Naive thymus-derived CD8-positive, alpha-beta T cell (primary cell): Measurements from ENCODE around the gene KLRC4. TPM values are rescaled to one million over a fixed set of nuclear protein-coding genes. Genes with fewer than 3 reads are reported as not detected.
A peak's percentile ranks its signal among the peaks of the same experiment; 100 is the strongest.
"Not testable (repeated sequence)": the region's sequence is repeated elsewhere in the genome, so short reads cannot be mapped to it uniquely, and the experiment has no call there.

Source experiments
- ATAC-seq, 2 donors: fragments of 150-1000 bp; cut with Tn5 transposase in 1 of 2; sonication (Bioruptor Pico), chemical (Tn5 transposase) in 1 of 2; 1 replicate in 1 of 2; 2 replicates in 1 of 2; pipeline ENCODE4 v1.10.0; 2021; ENCODE audit warnings: mild to moderate bottlenecking in 2 of 2, moderate library complexity in 2 of 2
- POLR2A ChIA-PET: fragments of 350-600 bp; sonication (Branson Sonifier 250); formaldehyde crosslinking; loops from one replicate; lab custom pipeline; 2021; ENCODE audit warnings: antibody characterized with exemption; lab: Charles Lee
- DNase-seq, 10 donors: peaks; one replicate each; pipeline versions ENCODE4 v3.0.0 to v3.0.0-alpha.2; 2020 to 2022
- H3K27ac Mint-ChIP-seq, 10 donors: one replicate each; pipeline ENCODE4 v1.8.0; 2020 to 2022; ENCODE audit warnings: mild to moderate bottlenecking in 10 of 10, mixed read lengths in 10 of 10, moderate library complexity in 4 of 10, inconsistent platforms in 1 of 10
- H3K27me3 Mint-ChIP-seq, 5 donors: one replicate each; pipeline ENCODE4 v1.8.0; 2021 to 2022; ENCODE audit warnings: mixed read lengths in 5 of 5
- H3K36me3 Mint-ChIP-seq, 3 donors: one replicate each; pipeline ENCODE4 v1.8.0; 2020 to 2022; ENCODE audit warnings: mixed read lengths in 3 of 3, mild to moderate bottlenecking in 2 of 3, inconsistent platforms in 1 of 3
- H3K4me1 Mint-ChIP-seq, 4 donors: one replicate each; pipeline ENCODE4 v1.8.0; 2021 to 2022; ENCODE audit warnings: mixed read lengths in 4 of 4
- H3K4me3 Mint-ChIP-seq, 10 donors: one replicate each; pipeline ENCODE4 v1.8.0; 2020 to 2022; ENCODE audit warnings: mild to moderate bottlenecking in 10 of 10, mixed read lengths in 10 of 10, moderate library complexity in 6 of 10, inconsistent platforms in 1 of 10
- H3K9me3 Mint-ChIP-seq, 9 donors: one replicate each; pipeline ENCODE4 v1.8.0; 2020 to 2022; ENCODE audit warnings: mixed read lengths in 9 of 9, mild to moderate bottlenecking in 3 of 9, inconsistent platforms in 1 of 9, moderate library complexity in 1 of 9
- polyA plus RNA-seq, 3 donors: library from polyadenylated mRNA; unstranded; fragments of 300-500 nt; fragmentation: Illumina TruSeq; gene quantifications; one replicate each; pipeline ENCODE4 v1.2.3, GENCODE V29; 2021
- total RNA-seq, 8 experiments: library from RNA in 2 of 8; stranded (reverse) in 2 of 8; gene quantifications; one replicate each; pipeline ENCODE4 v1.2.3 and lab custom pipeline; 2021 to 2026

The KLRC4 gene
- total and polyA plus RNA-seq, 5 experiments from 2014 or later: 1.3 to 57.6 (median 31.8) TPM

DNA sequence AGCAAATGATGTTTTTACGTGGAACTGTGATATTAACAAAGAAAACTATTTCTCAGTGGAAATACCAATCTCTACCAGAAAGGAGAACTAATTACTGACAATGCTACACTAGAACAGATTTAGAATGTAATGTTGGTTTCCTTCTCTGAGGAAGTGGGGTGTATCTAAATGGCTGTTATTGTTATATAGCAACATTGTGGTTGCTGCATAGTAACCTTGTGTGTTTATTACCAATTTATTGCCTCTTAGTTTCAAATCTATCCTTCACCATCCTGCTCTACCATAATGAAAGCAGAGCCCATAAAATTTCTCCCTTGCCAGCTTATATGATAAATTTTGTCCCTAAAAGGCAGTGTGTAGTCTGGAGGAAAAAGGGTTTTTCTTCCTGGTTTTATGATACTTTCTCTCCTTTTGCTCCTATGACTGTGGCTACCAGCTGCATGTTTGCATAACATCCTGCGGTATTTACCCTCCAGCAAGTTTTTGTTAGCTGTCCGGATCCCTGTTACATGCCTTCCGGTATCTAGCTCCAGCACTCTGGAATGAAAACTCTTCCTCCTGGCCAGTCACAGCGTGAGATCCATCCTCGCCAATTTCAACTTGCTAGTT, 14.1 kb downstream of the KLRC4 start:
- POLR2A ChIA-PET: interaction anchor here (0.6 to 5.2 kb wide), 15 partner anchors 8 to 166 kb away, joined by 3 to 35 read pairs (median 4); partner anchors contain the start of gene KLRC4
- H3K4me1 Mint-ChIP-seq: peaks cover 35 to 78% (median 70%) of the 10 kb centered on the region in 4 donors
- ATAC-seq (peak; percentile 71 to 80), DNase-seq (peak in 6 of 10 donors; percentile 43 to 87 (median 69))
- H3K27ac Mint-ChIP-seq: peak overlapping the region; percentile 97 to 100 (median 99)
- peaks cover 4 to 18% (median 13%) of the 10 kb centered on the region in 3 donors for H3K36me3 Mint-ChIP-seq
- H3K9me3 Mint-ChIP-seq: peaks cover 0 to 5% (median 0%) of the 10 kb centered on the region in 9 donors
- H3K27me3 Mint-ChIP-seq: no peaks in the 10 kb centered on the region
- peak overlapping the region; percentile 63 to 91 (median 83) for H3K4me3 Mint-ChIP-seq

- H3K27me3 Mint-ChIP-seq, H3K9me3 Mint-ChIP-seq: not testable (repeated sequence)
- Mint-ChIP-seq H3K27ac (peak overlapping the region; percentile 97 to 100 (median 99)), H3K4me3 (peak overlapping the region; percentile 63 to 91 (median 83)), H3K4me1 (peaks cover 33 to 80% (median 68%) of the 10 kb centered on the region in 4 donors), H3K36me3 (peaks cover 2 to 12% (median 7%) of the 10 kb centered on the region in 3 donors)
- DNase-seq (peak in 9 of 10 donors; percentile 32 to 89 (median 79)), ATAC-seq (peak; percentile 45 to 61)
- POLR2A ChIA-PET: interaction anchor here (0.8 to 5.2 kb wide), 12 partner anchors 8 to 164 kb away, joined by 3 to 35 read pairs (median 7); partner anchors contain the start of gene KLRC4
Measured at GRCh38 chr12:10394531-10395152, 14.9 kb downstream of the KLRC4 start.

GRCh38 chr12:10393291-10393690, 16.3 kb downstream of the KLRC4 start:
- no peak for DNase-seq
- POLR2A ChIA-PET: interaction anchor here (1.2 to 5.2 kb wide), 11 partner anchors 8 to 168 kb away, joined by 3 to 35 read pairs (median 9); no protein-coding TSS in a partner anchor
- ATAC-seq: no peak
- Mint-ChIP-seq H3K9me3 (no peaks in the 10 kb centered on the region), H3K4me1 (peaks cover 30 to 70% (median 62%) of the 10 kb centered on the region in 4 donors), H3K27ac (peak overlapping the region; percentile 97 to 100 (median 99)), H3K36me3 (peaks cover 11 to 16% (median 14%) of the 10 kb centered on the region in 3 donors), H3K4me3 (peak overlapping the region in 9 of 10 donors; percentile 5 to 91 (median 62)), H3K27me3 (no peaks in the 10 kb centered on the region)

GRCh38 chr12:10392394-10392930, 17.1 kb downstream of the KLRC4 start:
- H3K27me3 Mint-ChIP-seq: no peaks in the 10 kb centered on the region
- H3K36me3 Mint-ChIP-seq: peaks cover 12 to 18% (median 14%) of the 10 kb centered on the region in 3 donors
- H3K27ac Mint-ChIP-seq: peak overlapping the region; percentile 94 to 100 (median 99)
- ATAC-seq: no peak
- H3K9me3 Mint-ChIP-seq: no peaks in the 10 kb centered on the region
- POLR2A ChIA-PET: interaction anchor here (0.7 to 4.1 kb wide), 14 partner anchors 9 to 169 kb away, joined by 3 to 32 read pairs (median 9); partner anchors contain the start of gene KLRC4
- H3K4me1 Mint-ChIP-seq: peaks cover 24 to 62% (median 55%) of the 10 kb centered on the region in 4 donors
- peak in 5 of 10 donors; percentile 42 to 65 (median 53) for DNase-seq
- peak overlapping the region; percentile 55 to 86 (median 82) for H3K4me3 Mint-ChIP-seq

GRCh38 chr12:10390991-10391390, 18.6 kb downstream of the KLRC4 start:
- H3K9me3 Mint-ChIP-seq, H3K27me3 Mint-ChIP-seq, ATAC-seq, DNase-seq: not testable (repeated sequence)
- POLR2A ChIA-PET: interaction anchor here (0.7 to 4.1 kb wide), 9 partner anchors 9 to 168 kb away, joined by 5 to 32 read pairs (median 8); partner anchors contain the start of gene KLRC4
- Mint-ChIP-seq H3K4me3 (peak overlapping the region in 8 of 10 donors; percentile 5 to 77 (median 52)), H3K36me3 (peaks cover 20 to 28% (median 26%) of the 10 kb centered on the region in 3 donors), H3K27ac (peak overlapping the region; percentile 82 to 100 (median 90)), H3K4me1 (peaks cover 24 to 57% (median 48%) of the 10 kb centered on the region in 4 donors)

- Mint-ChIP-seq H3K27me3 (no peaks in the 10 kb centered on the region), H3K9me3 (no peaks in the 10 kb centered on the region), H3K4me1 (peaks cover 19 to 49% (median 42%) of the 10 kb centered on the region in 4 donors), H3K36me3 (peaks cover 29 to 38% (median 36%) of the 10 kb centered on the region in 3 donors), H3K27ac (peak within 1 kb of the TSS; percentile 90 to 100 (median 96)), H3K4me3 (peak within 1 kb of the TSS; percentile 87 to 96 (median 92))
- DNase-seq (no peak), ATAC-seq (peak in 1 of 2 donors; percentile 4)
- POLR2A ChIA-PET: interaction anchor here (2.5 to 5.9 kb wide), 7 partner anchors 7 to 170 kb away, joined by 13 to 57 read pairs (median 32); no protein-coding TSS in a partner anchor
Measured at GRCh38 chr12:10389904-10390303, 19.7 kb downstream of the KLRC4 start, which contains the start of gene KLRK1. KLRK1 (minus strand) TSS chr12:10390041; CDS start chr12:10388810, 1,231 bp downstream.

- H3K27ac Mint-ChIP-seq: peak overlapping the region; percentile 90 to 98 (median 96)
- H3K4me1 Mint-ChIP-seq: peaks cover 18 to 47% (median 33%) of the 10 kb centered on the region in 4 donors
- ATAC-seq (peak; percentile 26 to 40), DNase-seq (peak in 6 of 10 donors; percentile 26 to 65 (median 58))
- H3K36me3 Mint-ChIP-seq: peaks cover 40 to 48% (median 47%) of the 10 kb centered on the region in 3 donors
- H3K9me3 Mint-ChIP-seq: no peaks in the 10 kb centered on the region
- H3K27me3 Mint-ChIP-seq: no peaks in the 10 kb centered on the region
- peak overlapping the region; percentile 87 to 96 (median 92) for H3K4me3 Mint-ChIP-seq
- POLR2A ChIA-PET: interaction anchor here (0.6 to 5.9 kb wide), 13 partner anchors 9 to 171 kb away, joined by 3 to 57 read pairs (median 5); partner anchors contain the start of gene KLRC4
Measured at GRCh38 chr12:10388624-10389413, 20.7 kb downstream of the KLRC4 start.

DNA sequence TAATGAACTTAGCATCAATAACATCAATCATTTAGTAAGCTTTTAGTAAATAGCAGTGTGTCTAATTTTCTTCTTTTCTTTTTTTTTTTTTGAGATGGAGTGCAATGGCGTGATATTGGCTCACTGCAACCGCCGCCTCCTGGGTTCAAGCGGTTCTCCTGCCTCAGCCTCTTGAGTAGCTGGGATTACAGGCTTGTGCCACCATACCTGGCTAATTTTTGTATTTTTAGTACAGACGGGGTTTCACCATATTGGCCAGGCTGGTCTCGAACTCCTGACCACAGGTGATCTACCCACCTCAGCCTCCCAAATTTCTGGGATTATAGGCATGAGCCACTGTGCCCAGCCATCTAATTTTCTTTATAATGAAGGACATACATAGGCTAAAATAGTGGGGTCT, 22.1 kb downstream of the KLRC4 start:
- POLR2A ChIA-PET: interaction anchor here (0.7 to 5.9 kb wide), 13 partner anchors 8 to 172 kb away, joined by 3 to 57 read pairs (median 12); partner anchors contain the start of gene KLRC4
- not testable (repeated sequence) for H3K27me3 Mint-ChIP-seq, DNase-seq, ATAC-seq, H3K9me3 Mint-ChIP-seq
- Mint-ChIP-seq H3K4me1 (peaks cover 17 to 50% (median 29%) of the 10 kb centered on the region in 4 donors), H3K4me3 (peak overlapping the region; percentile 88 to 96 (median 92)), H3K27ac (peak overlapping the region; percentile 89 to 98 (median 96)), H3K36me3 (peaks cover 48 to 59% (median 51%) of the 10 kb centered on the region in 3 donors)

- H3K27me3 Mint-ChIP-seq: no peaks in the 10 kb centered on the region
- DNase-seq: no peak
- POLR2A ChIA-PET: interaction anchor here (0.7 to 5.9 kb wide), 11 partner anchors 8 to 173 kb away, joined by 3 to 57 read pairs (median 12); no protein-coding TSS in a partner anchor
- no peak for ATAC-seq
- no peaks in the 10 kb centered on the region for H3K9me3 Mint-ChIP-seq
- H3K4me3 Mint-ChIP-seq: peak overlapping the region; percentile 88 to 96 (median 92)
- H3K4me1 Mint-ChIP-seq: peaks cover 20 to 49% (median 28%) of the 10 kb centered on the region in 4 donors
- peaks cover 54 to 64% (median 57%) of the 10 kb centered on the region in 3 donors for H3K36me3 Mint-ChIP-seq
- H3K27ac Mint-ChIP-seq: peak overlapping the region; percentile 88 to 98 (median 96)
Measured at GRCh38 chr12:10386857-10387256, 22.7 kb downstream of the KLRC4 start.

- ATAC-seq (peak; percentile 24 to 40), DNase-seq (no peak)
- Mint-ChIP-seq H3K4me1 (peaks cover 28 to 57% (median 36%) of the 10 kb centered on the region in 4 donors), H3K36me3 (peaks cover 64 to 81% (median 74%) of the 10 kb centered on the region in 3 donors), H3K4me3 (peak overlapping the region; percentile 85 to 96 (median 90)), H3K9me3 (peaks cover 0 to 4% (median 0%) of the 10 kb centered on the region in 9 donors), H3K27me3 (no peaks in the 10 kb centered on the region), H3K27ac (peak overlapping the region; percentile 86 to 98 (median 94))
- POLR2A ChIA-PET: interaction anchor here (0.5 to 5.9 kb wide), 13 partner anchors 9 to 174 kb away, joined by 3 to 57 read pairs (median 7); partner anchors contain the start of gene KLRC4
Measured at GRCh38 chr12:10385166-10385613, 24.4 kb downstream of the KLRC4 start.
